BLaER1 treated with 17β-estradiol and CSF1 and Interleukin-3, amounts not matched to agents 10 nM and 100 nM (cell line): ENCODE data around the gene ZNF384.
"Not testable (repeated sequence)": the region's sequence is repeated elsewhere in the genome, so short reads cannot be mapped to it uniquely, and the experiment has no call there.

Source experiments
- H3K27ac ChIP-seq, 11 experiments: shearing (Covaris generic); formaldehyde crosslinking; 2 replicates each; pipeline ENCODE4 v1.8.1; 2022
- H3K27me3 ChIP-seq, 11 experiments: shearing (Covaris generic); formaldehyde crosslinking; 2 replicates each; pipeline ENCODE4 v1.8.1; 2022
- H3K36me3 ChIP-seq, 11 experiments: shearing (Covaris generic); formaldehyde crosslinking; 2 replicates each; pipeline ENCODE4 v1.8.1; 2022
- H3K4me1 ChIP-seq, 10 experiments: shearing (Covaris generic); formaldehyde crosslinking; 2 replicates each; pipeline ENCODE4 v1.8.1; 2022
- H3K4me2 ChIP-seq, 11 experiments: shearing (Covaris generic); formaldehyde crosslinking; 2 replicates each; pipeline ENCODE4 v1.8.1; 2022
- H3K4me3 ChIP-seq, 10 experiments: shearing (Covaris generic); formaldehyde crosslinking; 2 replicates each; pipeline ENCODE4 v1.8.1; 2022
- H3K9ac ChIP-seq, 11 experiments: shearing (Covaris generic); formaldehyde crosslinking; 2 replicates each; pipeline ENCODE4 v1.8.1; 2022
- H3K9me3 ChIP-seq, 11 experiments: shearing (Covaris generic); formaldehyde crosslinking; replicated peaks in 1 of 11; 2 replicates each; pipeline ENCODE4 v1.8.1; 2022
- H4K20me1 ChIP-seq, 11 experiments: shearing (Covaris generic); formaldehyde crosslinking; 2 replicates each; pipeline ENCODE4 v1.8.1; 2022
- Cebpa-rat ChIP-seq, 11 experiments: shearing (Covaris generic); IDR thresholded peaks; 2 replicates each; pipeline ENCODE4 v1.8.1; 2022

Gene ZNF384

GRCh38 chr12:6724409-6724797 lies 35.2 kb upstream of the ZNF384 start:
- peaks cover 15 to 40% (median 23%) of the 10 kb centered on the region in 11 experiments for H3K36me3 ChIP-seq
- peak overlapping the region; percentile 83 to 100 (median 94) for H3K4me2 ChIP-seq
- H3K4me3 ChIP-seq, result peak overlapping the region; percentile 55 to 73 (median 65)
- no peaks in the 10 kb centered on the region for H3K9me3 ChIP-seq
- peaks cover 0 to 6% (median 0%) of the 10 kb centered on the region in 11 experiments; a peak in 3 of 22 replicates for H4K20me1 ChIP-seq
- H3K27ac ChIP-seq, result peak overlapping the region; percentile 76 to 96 (median 86)
- H3K9ac ChIP-seq, result peak overlapping the region; percentile 62 to 94 (median 80)
- TF ChIP-seq Cebpa-rat (IDR thresholded peaks at IDR 0.05), result no peak
- H3K27me3 ChIP-seq, result no peaks in the 10 kb centered on the region
- peaks cover 13 to 32% (median 20%) of the 10 kb centered on the region in 10 experiments for H3K4me1 ChIP-seq

GRCh38 chr12:6723607-6724408 lies 34.6 kb upstream of the ZNF384 start, which contains the start of gene COPS7A:
COPS7A (plus strand) TSS chr12:6724046; CDS start chr12:6724657, 611 bp downstream.
- H3K4me1 ChIP-seq, result peaks cover 13 to 27% (median 17%) of the 10 kb centered on the region in 10 experiments
- TF ChIP-seq Cebpa-rat (IDR thresholded peaks at IDR 0.05), result no peak
- H3K9me3 ChIP-seq, result no peaks in the 10 kb centered on the region
- H3K36me3 ChIP-seq, result peaks cover 9 to 34% (median 17%) of the 10 kb centered on the region in 11 experiments
- peaks cover 0 to 6% (median 0%) of the 10 kb centered on the region in 11 experiments; a peak in 3 of 22 replicates for H4K20me1 ChIP-seq
- H3K27me3 ChIP-seq, result no peaks in the 10 kb centered on the region
- peak within 1 kb of the TSS; percentile 55 to 73 (median 65) for H3K4me3 ChIP-seq
- peak within 1 kb of the TSS; percentile 76 to 96 (median 86) for H3K27ac ChIP-seq
- H3K9ac ChIP-seq, result peak within 1 kb of the TSS; percentile 62 to 94 (median 80)
- H3K4me2 ChIP-seq, result peak within 1 kb of the TSS; percentile 83 to 100 (median 94)

- peaks cover 0 to 5% (median 0%) of the 10 kb centered on the region in 11 experiments; a peak in 2 of 22 replicates for H4K20me1 ChIP-seq
- TF ChIP-seq Cebpa-rat (IDR thresholded peaks at IDR 0.05), result no peak
- H3K9ac ChIP-seq, result no peak overlapping the region
- H3K4me1 ChIP-seq, result peaks cover 13 to 27% (median 17%) of the 10 kb centered on the region in 10 experiments
- peak overlapping the region in 3 of 10 experiments; percentile 55 to 65 (median 63); a peak in 2 of 20 replicates for H3K4me3 ChIP-seq
- H3K27me3 ChIP-seq, result no peaks in the 10 kb centered on the region
- H3K9me3 ChIP-seq, result no peaks in the 10 kb centered on the region
- H3K27ac ChIP-seq, result peak overlapping the region in 2 of 11 experiments; percentile 82 to 84; a peak in 2 of 22 replicates
- peak overlapping the region in 9 of 11 experiments; percentile 83 to 99 (median 94); a peak in 10 of 22 replicates for H3K4me2 ChIP-seq
- H3K36me3 ChIP-seq, result peaks cover 0 to 24% (median 8%) of the 10 kb centered on the region in 11 experiments; a peak in 21 of 22 replicates
Observed at GRCh38 chr12:6722863-6723262, 33.7 kb upstream of the ZNF384 start.

DNA sequence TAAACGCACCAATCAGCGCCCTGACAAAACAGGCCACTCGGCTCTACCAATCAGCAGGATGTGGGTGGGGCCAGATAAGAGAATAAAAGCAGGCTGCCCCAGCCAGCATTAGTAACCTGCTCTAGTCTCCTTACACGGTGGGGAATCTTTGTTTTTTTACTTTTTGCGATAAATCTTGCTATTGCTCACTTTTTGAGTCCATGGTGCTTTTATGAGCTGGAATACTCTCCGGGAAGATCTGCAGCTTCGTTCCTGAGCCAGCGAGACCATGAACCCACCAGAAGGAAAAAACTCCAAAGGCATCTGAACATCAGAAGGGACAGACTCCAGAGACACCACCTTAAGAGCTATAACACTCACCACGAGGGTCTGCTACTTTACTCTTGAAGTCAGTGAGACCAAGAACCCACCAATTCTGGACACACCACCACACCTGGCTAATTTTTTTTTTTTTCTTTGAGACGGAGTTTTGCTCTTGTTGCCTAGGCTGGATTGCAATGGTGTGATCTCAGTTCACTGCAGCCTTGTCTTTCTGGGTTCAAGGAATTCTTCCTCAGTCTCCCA lies 27.8 kb upstream of the ZNF384 start:
- no peak overlapping the region for H3K4me3 ChIP-seq
- no peak overlapping the region for H3K4me2 ChIP-seq
- H3K27me3 ChIP-seq, result no peaks in the 10 kb centered on the region
- H4K20me1 ChIP-seq, result no peaks in the 10 kb centered on the region
- no peak for TF ChIP-seq Cebpa-rat (IDR thresholded peaks at IDR 0.05)
- no peak overlapping the region for H3K9ac ChIP-seq
- H3K4me1 ChIP-seq, result no peaks in the 10 kb centered on the region
- H3K9me3 ChIP-seq, result no peaks in the 10 kb centered on the region
- H3K36me3 ChIP-seq, result no peaks in the 10 kb centered on the region
- H3K27ac ChIP-seq, result no peak overlapping the region

DNA sequence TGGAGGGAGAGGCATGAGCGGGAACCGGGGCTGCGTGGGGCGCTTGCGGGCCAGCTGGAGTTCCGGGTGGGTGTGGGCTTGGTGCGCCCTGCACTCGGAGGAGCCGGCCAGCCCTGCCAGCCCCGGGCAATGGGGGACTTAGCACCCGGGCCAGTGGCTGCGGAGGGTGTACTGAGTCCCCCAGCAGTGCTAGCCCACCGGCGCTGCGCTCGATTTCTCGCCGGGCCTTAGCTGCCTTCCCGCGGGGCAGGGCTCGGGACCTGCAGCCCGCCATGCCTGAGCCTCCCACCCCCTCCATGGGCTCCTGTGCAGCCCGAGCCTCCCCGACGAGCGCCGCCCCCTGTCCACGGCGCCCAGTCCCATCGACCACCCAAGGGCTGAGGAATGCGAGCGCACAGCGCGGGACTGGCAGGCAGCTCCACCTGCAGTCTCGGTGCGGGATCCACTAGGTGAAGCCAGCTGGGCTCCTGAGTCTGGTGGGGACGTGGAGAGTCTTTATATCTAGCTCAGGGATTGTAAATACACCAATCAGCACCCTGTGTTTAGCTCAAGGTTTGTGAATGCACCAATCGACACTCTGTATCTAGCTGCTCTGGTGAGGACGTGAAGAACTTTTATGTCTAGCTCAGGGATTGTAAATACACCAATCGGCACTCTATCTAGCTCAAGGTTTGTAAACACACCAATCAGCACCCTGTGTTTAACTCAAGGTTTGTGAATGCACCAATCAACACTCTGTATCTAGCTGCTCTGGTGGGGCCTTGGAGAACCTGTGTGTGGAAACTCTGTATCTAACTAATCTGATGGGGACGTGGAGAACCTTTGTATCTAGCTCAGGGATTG lies 27.1 kb upstream of the ZNF384 start:
- not testable (repeated sequence) for H3K4me3 ChIP-seq, H3K4me1 ChIP-seq, H3K4me2 ChIP-seq, H3K27me3 ChIP-seq, H3K9me3 ChIP-seq, H3K9ac ChIP-seq, H4K20me1 ChIP-seq, H3K27ac ChIP-seq, H3K36me3 ChIP-seq

DNA sequence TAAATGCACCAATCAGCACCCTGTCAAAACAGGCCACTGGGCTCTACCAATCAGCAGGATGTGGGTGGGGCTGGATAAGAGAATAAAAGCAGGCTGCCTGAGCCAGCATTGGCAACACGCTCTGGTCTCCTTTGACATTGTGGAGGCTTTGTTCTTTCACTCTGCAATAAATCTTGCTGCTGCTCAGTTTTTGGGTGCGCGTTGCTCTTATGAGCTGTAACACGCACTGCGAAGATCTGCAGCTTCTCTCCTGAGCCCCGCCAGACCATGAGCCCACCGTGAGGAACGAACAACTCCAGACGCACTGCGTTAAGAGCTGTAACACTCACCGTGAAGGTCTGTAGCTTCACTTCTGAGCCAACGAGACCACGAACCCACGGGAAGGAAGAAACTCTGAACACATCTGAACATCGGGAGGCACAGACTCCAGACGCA lies 19.8 kb upstream of the ZNF384 start:
- Histone ChIP-seq H3K4me3 (no peak overlapping the region), H3K9me3 (peaks cover 0 to 5% (median 0%) of the 10 kb centered on the region in 11 experiments; a peak in 1 of 22 replicates)

GRCh38 chr12:6708351-6708750 lies 19.2 kb upstream of the ZNF384 start:
- not testable (repeated sequence) for H3K27ac ChIP-seq, H3K9me3 ChIP-seq, H3K36me3 ChIP-seq, H3K9ac ChIP-seq, H3K4me1 ChIP-seq, H4K20me1 ChIP-seq, H3K4me3 ChIP-seq, H3K4me2 ChIP-seq
- peaks cover 0 to 10% (median 0%) of the 10 kb centered on the region in 11 experiments; a peak in 3 of 22 replicates for H3K27me3 ChIP-seq

More for the DNA sequence above, 19.8 kb upstream of the ZNF384 start:
- 0 out of 22 replicates have a peak, but pooled peaks cover 0 to 4% (median 0%) of the 10 kb centered on the region in 11 experiments for H3K27me3 ChIP-seq
- no peak overlapping the region for H3K27ac ChIP-seq
- H3K4me1 ChIP-seq, result peaks cover 0 to 4% (median 0%) of the 10 kb centered on the region in 10 experiments; a peak in 6 of 20 replicates
- no peak overlapping the region for H3K9ac ChIP-seq
- no peaks in the 10 kb centered on the region for H3K36me3 ChIP-seq
- no peak for TF ChIP-seq Cebpa-rat (IDR thresholded peaks at IDR 0.05)
- H3K4me2 ChIP-seq, result no peak overlapping the region
- no peaks in the 10 kb centered on the region for H4K20me1 ChIP-seq

GRCh38 chr12:6703631-6704030 lies 14.5 kb upstream of the ZNF384 start:
- TF ChIP-seq Cebpa-rat (IDR thresholded peaks at IDR 0.05), result no peak

More at GRCh38 chr12:6703631-6704030, 14.5 kb upstream of the ZNF384 start:
- H3K4me1 ChIP-seq, result peaks cover 21 to 35% (median 31%) of the 10 kb centered on the region in 10 experiments
- peaks cover 0 to 9% (median 0%) of the 10 kb centered on the region in 11 experiments; a peak in 1 of 22 replicates for H4K20me1 ChIP-seq
- no peak overlapping the region for H3K27ac ChIP-seq
- peaks cover 0 to 5% (median 0%) of the 10 kb centered on the region in 11 experiments; a peak in 1 of 22 replicates for H3K9me3 ChIP-seq
- H3K27me3 ChIP-seq, result peaks cover 0 to 46% (median 18%) of the 10 kb centered on the region in 11 experiments; a peak in 16 of 22 replicates
- H3K36me3 ChIP-seq, result no peaks in the 10 kb centered on the region
- no peak overlapping the region for H3K9ac ChIP-seq
- H3K4me3 ChIP-seq, result no peak overlapping the region
- peak overlapping the region in 6 of 11 experiments; percentile 2 to 57 (median 40); a peak in 8 of 22 replicates for H3K4me2 ChIP-seq
